Renal cortex interstitium (tissue), 11 donors: ENCODE results near the gene PSRC1. TPM values are rescaled to one million over a fixed set of nuclear protein-coding genes. Genes with fewer than 3 reads are reported as not detected.
"Not testable (repeated sequence)": the region's sequence is repeated elsewhere in the genome, so short reads cannot be mapped to it uniquely, and the experiment has no call there.

Experiments
- DNase-seq, 11 donors: peaks; one replicate each; pipeline ENCODE4 v3.0.0-alpha.2; 2013; ENCODE audit warnings: low read depth in 9 of 11, low spot score in 4 of 11; ENCODE audit errors: extremely low read depth in 1 of 11
- polyA plus RNA-seq, 3 donors: library from polyadenylated mRNA; unstranded; fragments of 120-200 nt; gene quantifications; one replicate each; pipeline ENCODE4 v1.2.1, GENCODE V29; 2013; ENCODE audit not compliant: insufficient read length in 3 of 3

PSRC1 gene
- polyA plus RNA-seq, 3 donors = 25.1 to 32.6 (median 27.1) TPM

DNA sequence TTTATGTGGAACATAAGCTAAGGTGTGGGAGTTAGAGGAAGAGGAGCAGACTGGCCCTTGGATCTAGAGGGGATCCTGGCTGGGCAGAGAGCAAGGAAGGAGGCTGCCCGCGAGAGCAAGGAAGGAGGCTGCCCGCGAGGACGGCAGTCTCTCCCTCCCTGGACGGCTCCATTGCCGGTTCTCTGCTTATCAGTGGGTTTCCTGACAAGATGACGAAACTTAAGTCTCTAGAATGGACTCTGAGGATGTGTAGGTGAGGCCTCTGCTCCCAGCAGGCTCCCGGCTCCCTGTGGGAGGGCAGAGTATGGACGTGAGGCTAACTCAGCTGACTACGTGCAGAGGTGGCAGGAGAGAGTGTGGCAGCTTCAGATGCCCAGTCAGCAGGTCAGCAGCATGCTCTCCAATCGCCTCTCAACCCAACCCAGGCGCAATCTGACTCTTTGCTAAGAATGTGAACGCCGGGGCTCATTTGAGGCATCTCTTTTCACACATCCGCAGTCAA is 17.8 kb upstream of the PSRC1 start:
- DNase-seq = no peak

DNA sequence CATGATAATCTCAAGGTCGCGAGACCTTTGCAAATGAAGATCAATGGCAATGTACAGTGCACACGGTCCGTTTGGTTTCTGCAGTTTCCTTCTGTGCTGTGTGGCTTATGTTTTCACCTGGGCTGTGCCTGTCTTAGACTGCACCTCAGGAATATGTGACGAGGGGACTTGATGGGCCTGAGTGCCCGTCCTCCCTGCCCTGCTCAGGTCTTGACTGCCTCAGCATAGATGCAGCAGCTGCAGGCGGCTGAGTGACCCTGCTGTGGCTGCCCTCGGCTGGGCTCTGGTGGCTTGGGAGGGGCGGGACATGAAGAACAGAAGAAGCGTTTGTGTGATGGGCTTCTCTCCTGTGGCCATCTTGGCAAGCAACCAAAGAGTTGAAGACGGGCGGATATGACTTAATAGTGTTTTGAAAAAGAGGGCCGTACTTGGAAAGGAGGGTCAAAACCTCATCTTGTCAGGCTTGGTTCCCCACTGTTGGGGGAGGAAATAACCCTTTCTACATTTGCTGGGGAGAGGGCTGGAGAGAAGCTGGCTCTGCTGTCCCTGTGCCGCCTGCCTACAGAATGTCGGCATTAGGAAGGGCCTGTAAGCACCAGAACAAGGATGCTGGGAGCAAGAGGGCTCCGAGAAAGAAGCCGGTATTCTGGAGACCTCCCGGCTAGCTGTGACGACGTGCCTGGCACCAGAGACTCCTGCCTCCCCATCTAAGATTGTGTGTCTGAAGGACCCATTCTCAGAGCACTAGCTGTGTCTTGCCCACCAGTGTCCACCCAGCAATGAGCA is 16.8 kb upstream of the PSRC1 start:
- no peak for DNase-seq

DNA sequence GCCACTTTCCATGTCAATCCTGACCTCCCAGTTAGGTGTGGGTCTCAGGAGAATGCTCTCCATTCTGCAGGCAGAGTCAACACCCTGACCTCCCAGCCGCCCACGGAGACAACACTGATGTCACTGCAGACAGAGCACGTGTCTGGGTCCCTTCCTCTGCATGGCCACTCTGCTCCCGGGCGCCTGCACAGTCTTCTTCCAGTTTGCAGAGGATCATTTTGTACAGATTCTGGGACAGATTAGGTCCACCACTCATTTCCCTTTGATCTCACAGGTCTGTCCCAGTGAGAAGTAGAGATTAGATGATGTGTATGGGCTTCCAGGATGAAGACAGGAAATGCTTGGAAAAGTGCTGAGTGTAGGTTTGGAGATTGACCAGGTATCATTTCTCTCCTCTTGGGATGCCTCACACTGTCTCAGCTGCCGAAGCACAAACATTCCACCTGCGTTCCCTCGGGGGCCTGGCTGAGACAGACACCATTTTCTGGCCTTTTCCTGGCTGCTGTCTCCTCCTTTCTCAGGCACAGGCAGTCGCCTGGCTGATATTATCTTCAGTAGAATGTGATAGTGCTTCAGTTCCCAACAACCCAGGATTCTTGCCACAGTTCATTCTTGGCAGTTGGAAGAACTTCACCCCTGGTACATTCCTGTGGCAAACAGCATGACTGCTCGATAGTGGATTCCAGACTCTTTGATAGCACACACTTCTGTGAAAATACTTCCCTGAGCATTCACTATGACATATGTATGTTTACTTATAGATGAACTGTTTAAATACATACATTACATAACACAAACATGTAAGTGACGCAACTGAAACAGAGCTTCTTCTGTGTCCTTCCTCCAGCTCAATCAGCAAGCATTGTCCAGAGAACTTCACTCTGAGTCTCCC is 16.0 kb upstream of the PSRC1 start:
- no peak for DNase-seq

DNA sequence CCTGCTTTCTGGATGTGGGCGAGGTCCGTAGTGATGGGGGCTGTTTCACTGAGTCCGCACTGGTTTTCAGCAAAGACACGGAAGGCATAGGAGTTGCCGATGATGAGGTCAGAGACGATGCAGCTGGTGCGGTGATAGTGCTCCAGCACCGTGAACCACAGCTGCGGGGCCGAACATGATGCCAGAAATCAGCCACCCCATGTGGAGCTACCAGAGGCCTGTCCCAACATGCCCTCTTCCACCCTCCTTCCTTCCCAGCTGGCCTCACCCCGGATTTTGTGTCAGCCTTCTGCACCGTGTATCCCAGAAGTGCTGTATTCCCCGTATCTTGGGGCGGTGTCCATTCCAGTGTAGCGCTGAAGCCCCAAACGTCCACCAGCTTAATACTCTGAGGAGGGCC is 13.8 kb upstream of the PSRC1 start:
- DNase-seq = no peak

DNA sequence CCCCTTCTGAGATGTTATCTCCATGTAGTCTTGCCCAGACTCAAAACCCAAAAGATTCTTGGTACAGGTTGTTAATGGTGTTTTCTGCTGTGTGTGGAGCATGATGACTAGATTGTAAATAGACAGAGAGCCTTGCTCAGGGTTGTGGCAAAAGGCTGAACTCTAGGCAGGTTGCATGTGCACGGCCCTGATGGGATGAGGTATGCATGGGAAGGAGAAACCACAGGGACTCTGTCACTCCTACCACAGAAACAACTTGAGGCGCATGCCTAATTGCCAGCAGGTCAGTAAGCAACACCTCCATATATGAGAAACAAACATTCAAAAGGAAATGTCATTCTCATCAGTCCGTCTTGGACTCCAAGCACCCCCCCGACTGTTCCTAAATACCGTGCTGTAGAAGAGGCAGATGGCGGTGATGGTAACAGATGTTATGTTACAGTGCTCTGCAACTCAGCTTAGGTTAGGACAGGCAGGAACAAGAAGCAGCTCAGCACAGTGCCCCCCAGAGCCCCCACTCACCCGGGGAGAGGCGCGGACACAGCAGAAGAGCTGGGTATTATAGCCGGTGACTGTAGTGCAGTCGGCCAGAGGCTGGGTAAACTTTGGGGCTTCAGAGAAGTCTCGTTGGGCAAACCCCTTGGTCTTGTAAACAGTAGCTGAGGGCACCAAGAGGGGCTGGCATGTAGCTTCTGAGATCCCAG is 12.9 kb upstream of the PSRC1 start:
- no peak for DNase-seq

GRCh38 chr1:109294481-109294880 is 11.5 kb upstream of the PSRC1 start:
- DNase-seq = no peak

DNA sequence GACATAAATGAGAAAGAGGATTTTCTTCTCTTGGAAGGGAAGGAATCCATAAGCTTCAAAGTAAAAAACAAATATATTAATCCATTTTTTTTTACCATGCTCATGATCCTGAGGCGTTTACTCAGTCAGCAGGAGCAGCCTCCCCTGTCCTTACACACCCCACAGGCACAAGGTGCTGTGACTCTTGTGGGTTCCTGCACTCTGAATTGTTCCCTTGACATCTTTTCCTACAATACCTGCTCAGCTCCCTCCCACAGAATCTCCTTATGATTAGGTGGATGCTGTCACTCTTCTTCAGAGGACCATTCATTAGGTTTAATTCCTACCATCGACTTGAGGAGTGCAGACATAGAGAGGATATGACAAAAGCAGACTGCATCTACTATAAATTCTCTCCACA is 10.1 kb upstream of the PSRC1 start:
- no peak for DNase-seq

- no peak for DNase-seq
Measured at GRCh38 chr1:109292364-109292763, 9.4 kb upstream of the PSRC1 start.

DNA sequence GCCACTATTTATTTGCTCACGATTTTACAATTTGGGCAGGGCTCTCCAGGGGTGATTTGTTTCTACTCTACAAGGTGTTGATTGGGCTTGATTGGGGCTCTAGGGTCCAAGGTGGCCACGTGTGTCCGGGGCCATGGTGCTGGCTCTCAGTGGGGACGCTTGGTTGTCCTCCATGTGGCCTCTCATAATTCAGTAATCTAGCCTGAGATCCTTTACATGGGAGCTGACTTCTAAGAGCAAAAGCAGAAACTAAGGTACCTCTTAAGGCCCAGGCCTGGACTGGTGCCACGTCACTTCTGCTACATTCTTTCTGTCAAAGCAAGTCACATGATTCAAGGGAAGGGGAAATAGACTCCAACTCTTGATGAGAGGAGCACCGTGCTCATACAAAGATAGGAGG is 8.1 kb upstream of the PSRC1 start:
- no peak for DNase-seq

DNA sequence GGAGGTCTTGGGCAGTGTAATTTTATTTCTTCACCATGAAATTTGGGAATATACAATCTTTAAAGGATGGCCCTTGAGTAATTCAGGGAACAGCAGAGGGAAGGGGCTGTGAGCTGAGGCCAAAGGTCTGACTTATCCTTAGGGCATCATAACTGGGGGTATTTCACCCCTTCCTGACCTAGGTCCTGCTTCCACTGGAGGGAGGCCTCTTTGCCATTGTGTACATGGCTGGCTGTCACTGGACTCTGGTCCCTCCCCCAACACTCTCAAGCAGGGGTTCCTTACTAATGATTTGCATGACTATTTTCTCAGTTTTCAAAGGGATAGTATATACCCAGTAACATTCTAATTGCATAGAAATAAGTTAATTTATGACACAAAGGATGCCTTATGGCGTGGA is 7.2 kb upstream of the PSRC1 start:
- DNase-seq = no peak

GRCh38 chr1:109286762-109287161 is 3.8 kb upstream of the PSRC1 start:
- DNase-seq = not testable (repeated sequence)

DNA sequence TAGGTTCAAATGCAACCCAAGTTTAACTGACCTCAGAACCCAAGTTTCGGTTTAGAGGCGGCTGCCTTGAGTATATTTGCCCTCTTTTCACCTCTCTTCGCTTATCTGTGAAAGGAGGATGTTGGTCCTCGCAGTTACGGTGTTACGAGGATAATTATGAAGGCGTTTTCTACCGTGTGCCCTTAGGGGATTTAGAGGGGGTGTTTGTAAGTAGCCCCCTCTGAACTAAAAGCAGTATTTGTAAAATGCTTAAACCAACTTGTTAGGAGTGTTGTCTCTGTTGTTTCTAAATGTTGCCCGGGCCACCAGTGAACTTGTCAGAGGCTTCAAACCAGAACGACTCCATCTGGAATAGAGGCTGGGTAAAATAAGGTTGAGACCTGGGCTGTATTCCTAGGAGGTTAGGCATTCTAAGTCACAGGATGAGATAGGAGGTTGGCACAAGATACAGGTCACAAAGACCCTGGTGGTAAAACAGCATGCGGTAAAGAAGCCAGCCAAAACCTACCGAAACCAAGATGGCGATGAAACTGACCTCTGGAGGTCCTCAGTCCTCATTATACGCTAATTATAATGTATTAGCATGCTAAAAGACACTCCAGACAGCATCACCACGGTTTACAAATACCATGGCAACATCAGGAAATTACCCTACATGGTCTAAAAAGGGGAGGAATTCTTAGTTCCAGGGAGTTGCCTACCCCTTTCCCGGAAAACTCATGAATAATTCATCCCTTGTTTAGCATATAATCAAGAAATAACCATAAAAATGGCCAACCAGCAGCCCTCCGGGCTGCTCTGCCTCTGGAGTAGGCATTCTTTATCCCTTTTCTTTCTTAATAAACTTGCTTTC is 1.0 kb upstream of the PSRC1 start:
- DNase-seq = no peak

- DNase-seq = no peak
Measured at GRCh38 chr1:109282497-109282951, 421 bp downstream of the PSRC1 start.

DNA sequence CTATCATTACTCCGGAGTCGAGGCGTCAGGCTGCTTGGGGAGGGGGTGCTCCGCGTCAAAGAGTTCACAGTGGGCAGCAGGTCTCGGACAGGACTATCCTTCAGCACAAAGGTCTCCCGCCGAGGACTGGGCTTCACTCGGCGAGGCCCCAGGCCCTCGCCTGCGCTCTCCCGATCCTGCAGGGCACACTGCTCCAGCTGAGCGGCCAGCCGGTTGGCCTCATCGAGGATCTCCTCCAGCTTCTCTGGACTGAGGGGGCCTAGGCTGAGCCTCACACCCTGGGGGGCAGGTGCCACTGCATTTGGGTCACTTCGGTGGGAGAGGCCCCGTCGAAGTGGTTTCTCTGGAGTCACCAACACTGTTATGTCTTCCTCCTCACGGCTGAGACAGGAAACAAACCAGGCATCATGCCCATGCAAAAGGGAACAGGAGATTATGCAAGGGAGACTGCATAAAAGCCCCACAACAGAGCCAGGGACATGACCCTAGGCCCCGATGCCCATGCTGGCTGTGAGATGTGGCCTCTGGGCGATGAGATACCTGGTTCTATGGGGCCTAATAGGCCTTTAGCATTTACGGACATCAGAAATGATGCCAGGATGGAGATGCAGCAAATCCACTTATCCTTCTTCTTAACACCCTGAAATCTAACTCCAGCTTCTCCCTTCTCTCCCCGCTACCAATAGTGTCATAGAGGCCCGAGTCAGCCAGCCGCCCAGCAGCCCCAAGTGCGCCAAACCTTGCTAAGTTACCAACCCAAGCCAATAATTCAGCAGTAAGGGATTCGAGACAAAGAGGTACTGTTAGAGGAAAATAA is 1.1 kb downstream of the PSRC1 start:
- DNase-seq = no peak

GRCh38 chr1:109280862-109281261 is 2.1 kb downstream of the PSRC1 start:
- DNase-seq = no peak

DNA sequence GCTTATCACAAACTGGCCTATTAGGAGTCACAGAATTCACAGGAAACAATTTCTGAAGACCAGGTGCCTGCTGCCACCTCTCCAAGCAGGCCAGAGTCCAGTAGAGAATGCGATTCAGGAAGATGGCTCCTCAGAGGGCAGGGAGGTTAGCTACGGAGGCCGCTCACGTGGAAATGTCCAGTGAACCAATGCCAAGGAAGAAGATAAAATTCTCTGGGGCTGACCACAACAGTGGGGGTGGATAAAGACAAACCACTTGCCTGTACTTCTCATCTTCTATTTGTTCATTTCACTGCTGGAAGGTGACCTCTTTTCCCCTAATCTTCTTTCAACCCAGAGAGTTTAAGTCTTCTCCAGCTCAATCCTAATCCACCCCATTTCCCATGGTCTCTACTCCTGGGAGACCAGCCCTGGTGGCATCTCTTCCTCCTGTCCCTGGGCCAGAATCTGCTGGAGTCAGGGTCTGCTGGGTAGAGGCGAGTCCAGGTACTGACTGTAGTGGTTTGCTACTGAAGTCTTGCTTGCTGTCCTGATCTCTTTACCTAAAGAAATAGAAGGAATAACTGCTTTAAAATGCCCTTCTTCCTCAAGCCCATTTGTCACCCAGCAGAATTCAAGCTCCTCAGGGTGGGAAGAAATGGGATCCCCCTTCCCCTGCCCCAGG is 3.2 kb downstream of the PSRC1 start:
- DNase-seq = no peak
